ENCODE data around the gene FOXA1.

FOXA1 gene

GRCh38 chr14:37589715-37590427 is 5.2 kb downstream of the FOXA1 start:
- no peak for DNase-seq (ENCODE audit: low read depth in 2 of 3, low spot score in 1 of 3)

GRCh38 chr14:37588956-37589714 is 5.9 kb downstream of the FOXA1 start:
- DNase-seq (ENCODE audit: low read depth in 2 of 3, low spot score in 1 of 3), result no peak

- no peak for DNase-seq (ENCODE audit: low read depth in 2 of 3, low spot score in 1 of 3)
Observed at GRCh38 chr14:37588667-37588955, 6.4 kb downstream of the FOXA1 start.

GRCh38 chr14:37587881-37588666 is 7.0 kb downstream of the FOXA1 start:
- no peak for DNase-seq (ENCODE audit: low read depth in 2 of 3, low spot score in 1 of 3)

DNA sequence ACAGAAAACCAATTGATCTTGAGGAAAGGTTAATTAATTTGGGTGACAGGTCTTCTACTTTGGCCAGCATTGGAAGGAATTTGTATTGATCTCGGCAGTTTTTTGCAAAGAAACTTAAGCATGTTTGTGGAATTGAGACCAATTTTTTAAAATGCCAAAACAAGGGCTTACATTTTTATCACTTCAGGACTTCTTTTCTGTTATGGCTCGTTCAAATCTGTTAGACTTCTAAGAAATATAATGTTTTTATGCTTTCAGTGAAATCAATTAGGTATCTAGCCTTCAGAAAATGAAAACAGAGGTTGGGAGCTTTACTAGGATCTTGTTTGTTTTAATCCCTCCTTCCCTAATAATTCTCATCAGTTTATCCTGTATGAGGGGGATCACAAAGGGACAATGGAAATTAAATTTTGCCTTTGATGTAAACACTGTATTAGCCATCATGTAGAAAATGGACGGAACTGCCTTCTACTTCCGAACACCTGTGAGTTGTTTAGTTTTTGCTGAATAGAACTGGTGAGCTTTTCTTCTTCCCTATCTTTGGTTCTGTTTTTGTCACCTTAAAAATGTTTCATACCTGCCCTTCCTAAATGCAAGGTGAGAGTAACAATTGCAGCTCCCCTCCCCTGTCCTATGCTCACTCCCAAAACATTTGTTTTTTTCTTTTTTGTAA is 7.8 kb downstream of the FOXA1 start:
- no peak for DNase-seq (ENCODE audit: low read depth in 2 of 3, low spot score in 1 of 3)

DNA sequence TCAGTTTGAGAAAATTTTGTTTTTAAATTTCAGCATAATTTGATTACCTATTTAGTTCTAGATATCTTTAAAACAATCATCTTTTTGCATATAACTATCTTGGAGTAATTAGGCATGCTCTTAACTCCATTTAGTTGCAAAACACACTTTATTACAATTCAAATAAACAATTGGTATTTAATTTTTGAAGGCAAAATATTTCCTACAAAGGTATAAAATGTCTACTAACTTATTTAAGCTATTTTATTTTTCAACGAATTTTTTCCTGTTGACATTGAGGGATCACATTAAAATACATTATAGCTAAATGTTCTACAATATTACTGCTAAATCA is 8.3 kb downstream of the FOXA1 start:
- no peak for DNase-seq (ENCODE audit: low read depth in 2 of 3, low spot score in 1 of 3)

- no peak for DNase-seq (ENCODE audit: low read depth in 2 of 3, low spot score in 1 of 3)
Observed at GRCh38 chr14:37585971-37586796, 8.9 kb downstream of the FOXA1 start.

- DNase-seq (ENCODE audit: low read depth in 2 of 3, low spot score in 1 of 3), result no peak
Observed at GRCh38 chr14:37585101-37585511, 9.9 kb downstream of the FOXA1 start.

- no peak for DNase-seq (ENCODE audit: low read depth in 2 of 3, low spot score in 1 of 3)
Observed at GRCh38 chr14:37584211-37585100, 10.6 kb downstream of the FOXA1 start.

- no peak for DNase-seq (ENCODE audit: low read depth in 2 of 3, low spot score in 1 of 3)
Observed at GRCh38 chr14:37583358-37584210, 11.5 kb downstream of the FOXA1 start.

DNA sequence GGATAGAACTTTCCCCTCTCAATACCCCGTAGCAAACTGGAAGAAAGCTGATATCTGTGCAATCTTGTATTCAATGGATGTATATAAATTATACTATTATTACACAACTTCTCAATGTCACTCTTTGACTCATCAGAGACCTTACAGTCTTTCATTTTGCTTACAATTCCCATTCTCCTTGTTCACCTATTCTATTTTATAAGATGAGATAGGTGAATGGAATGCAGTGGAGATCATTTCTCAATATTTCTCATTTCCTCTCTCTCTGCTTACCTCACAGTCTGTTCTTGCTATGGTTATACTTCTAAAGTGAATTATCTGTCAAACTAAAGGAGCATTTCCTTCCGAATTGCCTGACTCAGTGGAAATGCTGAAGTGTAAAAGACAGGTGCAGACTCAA is 14.9 kb downstream of the FOXA1 start:
- DNase-seq (ENCODE audit: low read depth in 2 of 3, low spot score in 1 of 3), result no peak

DNA sequence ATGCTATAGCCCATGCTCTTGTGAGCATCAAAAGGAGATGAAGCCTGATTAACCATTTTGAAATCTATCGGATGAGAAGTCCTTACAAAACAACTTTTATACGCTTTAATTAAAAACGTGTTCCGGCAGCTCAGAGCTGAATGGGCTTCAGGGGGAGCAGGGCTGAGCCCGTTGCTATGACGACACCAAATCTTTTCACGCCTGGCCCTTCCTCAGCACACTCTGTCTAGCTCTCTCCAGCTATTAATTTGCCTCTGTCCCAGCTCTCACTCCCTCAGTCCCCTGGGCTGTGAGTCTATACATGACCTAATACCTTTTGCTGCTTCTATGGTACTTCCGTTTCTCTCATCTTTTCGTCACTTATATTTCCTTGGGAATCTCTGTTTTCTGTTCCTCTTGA is 15.8 kb downstream of the FOXA1 start:
- no peak for DNase-seq (ENCODE audit: low read depth in 2 of 3, low spot score in 1 of 3)

- no peak for DNase-seq (ENCODE audit: low read depth in 2 of 3, low spot score in 1 of 3)
Observed at GRCh38 chr14:37573356-37573755, 21.7 kb downstream of the FOXA1 start.

- DNase-seq (ENCODE audit: low read depth in 2 of 3, low spot score in 1 of 3), result no peak
Observed at GRCh38 chr14:37571391-37571790, 23.7 kb downstream of the FOXA1 start.

GRCh38 chr14:37569729-37570128 is 25.3 kb downstream of the FOXA1 start:
- DNase-seq (ENCODE audit: low read depth in 2 of 3, low spot score in 1 of 3), result no peak

- no peak for DNase-seq (ENCODE audit: low read depth in 2 of 3, low spot score in 1 of 3)
Observed at GRCh38 chr14:37566811-37567371, 28.2 kb downstream of the FOXA1 start.

GRCh38 chr14:37565550-37565949 is 29.5 kb downstream of the FOXA1 start:
- no peak for DNase-seq (ENCODE audit: low read depth in 2 of 3, low spot score in 1 of 3)

DNA sequence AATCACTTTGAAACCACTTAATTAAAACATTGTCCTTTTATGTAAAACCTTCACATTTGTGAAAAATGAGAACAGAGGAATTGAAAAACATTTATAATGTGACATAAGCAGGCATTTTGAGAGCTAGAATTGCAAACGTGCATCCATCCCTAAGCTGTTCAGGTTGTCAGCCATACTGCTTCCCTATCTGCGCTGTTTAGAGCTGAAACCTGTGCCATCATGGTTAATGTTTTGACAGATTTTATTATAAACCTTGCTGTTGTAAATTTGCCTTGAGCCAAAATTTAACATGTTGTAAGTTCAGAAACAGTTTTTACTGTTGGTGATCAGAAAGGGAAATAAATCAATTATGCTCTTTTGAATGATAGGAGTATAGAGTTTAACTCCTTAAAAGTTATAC is 31.9 kb downstream of the FOXA1 start:
- DNase-seq (ENCODE audit: low read depth in 2 of 3, low spot score in 1 of 3), result no peak

GRCh38 chr14:37559386-37559785 is 35.7 kb downstream of the FOXA1 start:
- no peak for DNase-seq (ENCODE audit: low read depth in 2 of 3, low spot score in 1 of 3)
